SKM-1 treated with dmso at 0.1 percent for 144 hours (cell line): Measurements from ENCODE around the gene ABCB6.

ENCODE experiments used
- DNase-seq: peaks from one replicate; lab custom pipeline; 2025; ENCODE audit not compliant: unreplicated experiment; lab: John Stamatoyannopoulos, UW

The ABCB6 gene

DNA sequence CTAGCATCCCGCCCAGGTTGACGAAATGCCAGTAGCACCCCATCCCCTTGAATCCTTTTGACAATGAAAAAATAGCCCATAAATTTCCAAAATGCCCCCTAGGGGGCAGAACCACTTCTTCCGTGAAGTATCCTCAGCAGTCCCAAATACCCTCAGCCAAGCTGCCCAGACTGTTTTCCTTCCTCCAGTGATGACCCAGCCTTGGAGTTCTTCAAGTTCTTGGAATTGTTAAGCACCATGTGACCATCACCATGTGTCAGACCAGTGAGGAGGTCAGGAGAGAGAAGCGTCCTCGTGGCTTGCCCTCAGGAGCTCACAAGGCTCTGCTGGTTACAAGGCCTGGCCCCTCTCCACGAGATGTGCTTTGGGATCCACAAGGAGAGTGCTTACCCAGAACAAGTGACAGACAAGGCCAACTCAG is 47.5 kb downstream of the ABCB6 start:
- DNase-seq: peak; percentile 29

- DNase-seq: no peak
Observed at GRCh38 chr2:219169930-219170654, 48.7 kb downstream of the ABCB6 start, which contains the start of gene SLC23A3. Gene SLC23A3 (minus strand): TSS chr2:219170029. CDS start chr2:219169984, 45 bp downstream.

- DNase-seq: no peak
Observed at GRCh38 chr2:219168932-219169331, 49.8 kb downstream of the ABCB6 start.

DNA sequence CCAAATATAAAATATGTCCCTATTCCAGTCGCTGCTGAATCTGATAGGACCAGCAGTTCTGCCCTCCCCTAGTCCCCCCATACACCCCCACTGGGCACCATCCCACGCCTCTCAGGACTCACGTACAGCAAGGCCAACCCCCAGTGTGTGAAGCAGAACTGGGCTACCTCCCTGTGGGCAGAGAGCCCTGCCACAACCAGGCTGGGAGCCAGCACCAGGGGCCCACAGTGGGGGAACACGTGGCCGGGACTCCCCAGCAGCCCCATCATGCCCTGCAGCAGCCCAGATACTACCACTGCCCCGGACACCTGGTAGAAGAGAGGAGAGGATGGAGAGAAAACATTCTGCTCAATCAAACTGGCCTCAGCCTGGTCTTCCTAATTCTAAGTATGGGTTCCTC is 50.2 kb downstream of the ABCB6 start:
- DNase-seq: no peak

DNA sequence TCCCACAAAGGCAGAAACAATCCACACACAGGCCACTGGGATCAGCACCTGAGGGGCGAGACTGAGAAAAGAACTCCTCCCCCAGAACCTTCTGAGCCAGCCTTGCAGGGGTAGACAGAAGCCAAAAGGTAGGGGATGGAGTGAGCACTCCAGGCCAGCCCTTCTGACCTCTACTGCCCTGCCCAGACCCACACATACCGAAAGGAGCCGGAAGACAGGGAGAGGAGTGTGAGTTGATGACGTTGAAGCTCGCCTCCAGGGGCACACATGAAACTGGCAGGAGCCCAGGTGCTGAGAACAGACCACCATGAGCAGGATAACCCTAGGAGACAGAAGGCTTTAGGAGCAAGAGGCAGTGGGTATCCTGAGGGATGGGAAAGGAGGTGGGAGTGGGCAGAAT is 50.8 kb downstream of the ABCB6 start:
- DNase-seq: no peak

- DNase-seq: no peak
Observed at GRCh38 chr2:219165058-219165911, 53.5 kb downstream of the ABCB6 start.

DNA sequence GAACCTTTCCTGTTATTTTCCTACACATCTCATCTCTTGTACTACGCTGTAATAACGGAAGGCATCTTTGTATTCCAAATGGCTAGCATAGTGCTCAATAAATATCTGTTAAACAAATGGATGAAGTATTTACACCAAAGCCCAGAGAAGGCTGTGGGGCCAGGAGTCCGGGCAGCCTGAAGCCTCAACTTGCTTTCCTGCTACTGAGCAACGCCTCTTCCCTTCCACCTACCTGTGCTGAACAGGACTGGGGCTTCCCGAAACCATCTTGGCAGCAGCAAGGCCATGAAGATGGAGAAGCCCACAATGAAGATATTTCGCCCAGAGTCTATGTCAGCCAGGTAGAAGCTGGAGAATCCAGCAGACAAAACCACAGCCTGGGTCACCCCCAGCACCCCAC is 55.6 kb downstream of the ABCB6 start:
- no peak for DNase-seq

GRCh38 chr2:219161097-219161496 is 57.7 kb downstream of the ABCB6 start:
- no peak for DNase-seq

GRCh38 chr2:219160186-219161017 is 58.4 kb downstream of the ABCB6 start, which contains the start of gene NHEJ1:
Gene NHEJ1 (minus strand): TSS chr2:219160815. CDS start chr2:219158362, 2,453 bp downstream.
- peak; percentile 88 for DNase-seq
